ENCODE data around the gene ZFP62. TPM values are rescaled to one million over a fixed set of nuclear protein-coding genes. Genes with fewer than 3 reads are reported as not detected.

The ZFP62 gene
- total and polyA plus RNA-seq, 7 donors, result 12.9 to 34.6 (median 22.2) TPM

- TF ChIP-seq POLR2AphosphoS5 (IDR thresholded peaks at IDR 0.05) (peak in 1 of 4 donors; percentile 42), POLR2A (IDR thresholded peaks at IDR 0.05) (no peak), EP300 (IDR thresholded peaks at IDR 0.05) (no peak)
- TF ChIP-seq, protein P1, sequence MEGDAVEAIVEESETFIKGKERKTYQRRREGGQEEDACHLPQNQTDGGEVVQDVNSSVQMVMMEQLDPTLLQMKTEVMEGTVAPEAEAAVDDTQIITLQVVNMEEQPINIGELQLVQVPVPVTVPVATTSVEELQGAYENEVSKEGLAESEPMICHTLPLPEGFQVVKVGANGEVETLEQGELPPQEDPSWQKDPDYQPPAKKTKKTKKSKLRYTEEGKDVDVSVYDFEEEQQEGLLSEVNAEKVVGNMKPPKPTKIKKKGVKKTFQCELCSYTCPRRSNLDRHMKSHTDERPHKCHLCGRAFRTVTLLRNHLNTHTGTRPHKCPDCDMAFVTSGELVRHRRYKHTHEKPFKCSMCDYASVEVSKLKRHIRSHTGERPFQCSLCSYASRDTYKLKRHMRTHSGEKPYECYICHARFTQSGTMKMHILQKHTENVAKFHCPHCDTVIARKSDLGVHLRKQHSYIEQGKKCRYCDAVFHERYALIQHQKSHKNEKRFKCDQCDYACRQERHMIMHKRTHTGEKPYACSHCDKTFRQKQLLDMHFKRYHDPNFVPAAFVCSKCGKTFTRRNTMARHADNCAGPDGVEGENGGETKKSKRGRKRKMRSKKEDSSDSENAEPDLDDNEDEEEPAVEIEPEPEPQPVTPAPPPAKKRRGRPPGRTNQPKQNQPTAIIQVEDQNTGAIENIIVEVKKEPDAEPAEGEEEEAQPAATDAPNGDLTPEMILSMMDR (IDR thresholded peaks at IDR 0.05), result no peak
- Histone ChIP-seq H3K36me3 (peaks cover 0 to 6% (median 0%) of the 10 kb centered on the region in 4 donors), H3K4me1 (peaks cover 0 to 30% (median 18%) of the 10 kb centered on the region in 4 donors), H3K27me3 (peaks cover 0 to 7% (median 0%) of the 10 kb centered on the region in 3 donors), H3K4me3 (no peak overlapping the region), H3K27ac (peak overlapping the region; percentile 25 to 63 (median 46)), H3K9me3 (no peaks in the 10 kb centered on the region)
- WGBS, 2 donors, result 81 to 96% methylated on average over 3 of the region's 3 CpGs
- peak; percentile 74 for DNase-seq
- intact Hi-C loops (cut with DNase I), result no loop called here
Observed at GRCh38 chr5:180825768-180826525, 35.1 kb downstream of the ZFP62 start.

GRCh38 chr5:180824630-180825476 is 36.2 kb downstream of the ZFP62 start:
- intact Hi-C loops (cut with DNase I), result no loop called here
- DNase-seq, result peak; percentile 71
- Histone ChIP-seq H3K4me1 (peaks cover 0 to 25% (median 17%) of the 10 kb centered on the region in 4 donors), H3K4me3 (no peak overlapping the region), H3K9me3 (no peaks in the 10 kb centered on the region), H3K27ac (peak overlapping the region; percentile 25 to 63 (median 46)), H3K27me3 (peaks cover 0 to 7% (median 0%) of the 10 kb centered on the region in 3 donors), H3K36me3 (peaks cover 0 to 3% (median 0%) of the 10 kb centered on the region in 4 donors)
- 72 to 84% methylated on average over 10 of the region's 10 CpGs for WGBS, 2 donors
- TF ChIP-seq, protein P1 (IDR thresholded peaks at IDR 0.05), result no peak
- TF ChIP-seq POLR2A (IDR thresholded peaks at IDR 0.05) (no peak), POLR2AphosphoS5 (IDR thresholded peaks at IDR 0.05) (no peak), EP300 (IDR thresholded peaks at IDR 0.05) (no peak)

- peaks cover 0 to 23% (median 10%) of the 10 kb centered on the region in 4 donors for H3K4me1 ChIP-seq
- peak overlapping the region in 3 of 4 donors; percentile 25 to 63 (median 54) for H3K27ac ChIP-seq
Observed at GRCh38 chr5:180823940-180824629, 37.0 kb downstream of the ZFP62 start.

GRCh38 chr5:180823346-180823745 is 37.7 kb downstream of the ZFP62 start:
- intact Hi-C loops (cut with DNase I), result no loop called here

More at GRCh38 chr5:180823940-180824629, 37.0 kb downstream of the ZFP62 start:
- 68 to 69% methylated on average over 6 of the region's 6 CpGs for WGBS, 2 donors
- Histone ChIP-seq H3K4me3 (no peak overlapping the region), H3K36me3 (no peaks in the 10 kb centered on the region), H3K9me3 (no peaks in the 10 kb centered on the region), H3K27me3 (peaks cover 0 to 7% (median 0%) of the 10 kb centered on the region in 3 donors)
- intact Hi-C loops (cut with DNase I), result no loop called here
- TF ChIP-seq POLR2AphosphoS5 (IDR thresholded peaks at IDR 0.05), result peak in 1 of 4 donors; percentile 26
- TF ChIP-seq, protein P1 (IDR thresholded peaks at IDR 0.05), result no peak
- DNase-seq, result no peak

More at GRCh38 chr5:180823346-180823745, 37.7 kb downstream of the ZFP62 start:
- Histone ChIP-seq H3K4me3 (no peak overlapping the region), H3K36me3 (no peaks in the 10 kb centered on the region), H3K4me1 (peaks cover 0 to 24% (median 10%) of the 10 kb centered on the region in 4 donors), H3K27me3 (peaks cover 0 to 7% (median 0%) of the 10 kb centered on the region in 3 donors), H3K9me3 (no peaks in the 10 kb centered on the region), H3K27ac (peak overlapping the region in 1 of 4 donors; percentile 63)
- TF ChIP-seq POLR2A (IDR thresholded peaks at IDR 0.05) (no peak), EP300 (IDR thresholded peaks at IDR 0.05) (no peak), POLR2AphosphoS5 (IDR thresholded peaks at IDR 0.05) (no peak)
- TF ChIP-seq, protein P1 (IDR thresholded peaks at IDR 0.05), result no peak
- no peak for DNase-seq
- 84 to 85% methylated on average over 7 of the region's 7 CpGs for WGBS, 2 donors

Measured in sigmoid colon (tissue), 7 donors.